Measurements from ENCODE around the gene TUBB6. TPM values are rescaled to one million over a fixed set of nuclear protein-coding genes. Genes with fewer than 3 reads are reported as not detected.

TUBB6 gene
- total and polyA plus RNA-seq, 12 donors, result 61.9 to 602 (median 92.1) TPM

GRCh38 chr18:12310762-12311161 is 2.7 kb downstream of the TUBB6 start:
- intact Hi-C loops (cut with DNase I), result loop anchor here in 1 of 10 donors (10.0 kb wide), 1 partner anchor 64 kb away; the partner anchor contains the start of gene AFG3L2
- WGBS, 2 donors, result 95% methylated on average over 6 of the region's 6 CpGs
- H3K4me1 ChIP-seq, result peaks cover 11 to 72% (median 58%) of the 10 kb centered on the region in 9 donors
- no peak for DNase-seq
- ATAC-seq, result no peak
- TF ChIP-seq, protein P1, sequence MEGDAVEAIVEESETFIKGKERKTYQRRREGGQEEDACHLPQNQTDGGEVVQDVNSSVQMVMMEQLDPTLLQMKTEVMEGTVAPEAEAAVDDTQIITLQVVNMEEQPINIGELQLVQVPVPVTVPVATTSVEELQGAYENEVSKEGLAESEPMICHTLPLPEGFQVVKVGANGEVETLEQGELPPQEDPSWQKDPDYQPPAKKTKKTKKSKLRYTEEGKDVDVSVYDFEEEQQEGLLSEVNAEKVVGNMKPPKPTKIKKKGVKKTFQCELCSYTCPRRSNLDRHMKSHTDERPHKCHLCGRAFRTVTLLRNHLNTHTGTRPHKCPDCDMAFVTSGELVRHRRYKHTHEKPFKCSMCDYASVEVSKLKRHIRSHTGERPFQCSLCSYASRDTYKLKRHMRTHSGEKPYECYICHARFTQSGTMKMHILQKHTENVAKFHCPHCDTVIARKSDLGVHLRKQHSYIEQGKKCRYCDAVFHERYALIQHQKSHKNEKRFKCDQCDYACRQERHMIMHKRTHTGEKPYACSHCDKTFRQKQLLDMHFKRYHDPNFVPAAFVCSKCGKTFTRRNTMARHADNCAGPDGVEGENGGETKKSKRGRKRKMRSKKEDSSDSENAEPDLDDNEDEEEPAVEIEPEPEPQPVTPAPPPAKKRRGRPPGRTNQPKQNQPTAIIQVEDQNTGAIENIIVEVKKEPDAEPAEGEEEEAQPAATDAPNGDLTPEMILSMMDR (IDR thresholded peaks at IDR 0.05), result no peak
- H3K9me3 ChIP-seq, result peaks cover 0 to 13% (median 7%) of the 10 kb centered on the region in 11 donors
- peaks cover 0 to 28% (median 0%) of the 10 kb centered on the region in 7 donors for H3K27me3 ChIP-seq
- peak overlapping the region in 1 of 10 donors; percentile 81 for H3K4me3 ChIP-seq
- peak overlapping the region in 3 of 10 donors; percentile 20 to 99 (median 98) for H3K27ac ChIP-seq
- peaks cover 0 to 62% (median 27%) of the 10 kb centered on the region in 9 donors for H3K36me3 ChIP-seq

DNA sequence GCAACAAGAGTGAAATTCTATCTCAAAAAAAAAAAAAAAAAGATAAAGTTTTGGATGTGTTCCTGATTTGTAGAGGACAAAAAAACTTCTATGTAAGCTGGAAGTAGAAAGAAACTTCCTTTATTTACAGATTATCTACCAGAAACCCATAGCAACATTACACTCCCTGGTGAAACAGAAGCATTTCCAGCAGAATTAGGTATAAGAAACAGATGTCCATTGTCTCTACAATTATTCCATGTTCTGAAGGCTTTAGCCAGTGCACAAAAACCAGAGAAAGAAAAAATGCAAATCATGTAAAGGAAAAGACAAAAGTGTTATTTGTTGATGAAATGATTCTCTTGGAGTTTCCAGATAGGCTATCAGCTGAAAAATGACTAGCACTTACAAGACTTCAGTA is 4.9 kb downstream of the TUBB6 start:
- TF ChIP-seq, protein P1 (IDR thresholded peaks at IDR 0.05), result no peak
- peaks cover 0 to 13% (median 7%) of the 10 kb centered on the region in 11 donors for H3K9me3 ChIP-seq

GRCh38 chr18:12313530-12314245 is 5.6 kb downstream of the TUBB6 start:
- DNase-seq, result no peak
- TF ChIP-seq, protein P1 (IDR thresholded peaks at IDR 0.05), result no peak
- H3K27ac ChIP-seq, result peak overlapping the region in 6 of 10 donors; percentile 1 to 86 (median 52)

More for the DNA sequence above, 4.9 kb downstream of the TUBB6 start:
- Histone ChIP-seq H3K4me3 (no peak overlapping the region), H3K27me3 (peaks cover 0 to 7% (median 0%) of the 10 kb centered on the region in 7 donors), H3K4me1 (peaks cover 16 to 76% (median 66%) of the 10 kb centered on the region in 9 donors), H3K27ac (peak overlapping the region in 5 of 10 donors; percentile 5 to 86 (median 68)), H3K36me3 (peaks cover 0 to 80% (median 29%) of the 10 kb centered on the region in 9 donors)
- ATAC-seq (no peak), DNase-seq (no peak)
- intact Hi-C loops (cut with DNase I), result loop anchor here in 1 of 10 donors (10.0 kb wide), 1 partner anchor 62 kb away; the partner anchor contains the start of gene AFG3L2

GRCh38 chr18:12314591-12315305 is 6.7 kb downstream of the TUBB6 start:
- no peak for ATAC-seq
- peaks cover 0 to 93% (median 29%) of the 10 kb centered on the region in 9 donors for H3K36me3 ChIP-seq
- H3K4me1 ChIP-seq, result peaks cover 15 to 77% (median 66%) of the 10 kb centered on the region in 9 donors
- H3K27ac ChIP-seq, result peak overlapping the region in 8 of 10 donors; percentile 1 to 86 (median 48)
- no peaks in the 10 kb centered on the region for H3K27me3 ChIP-seq
- DNase-seq, result no peak
- H3K9me3 ChIP-seq, result peaks cover 0 to 13% (median 7%) of the 10 kb centered on the region in 11 donors
- intact Hi-C loops (cut with DNase I), result loop anchor here in 1 of 10 donors (10.0 kb wide), 1 partner anchor 60 kb away; the partner anchor contains the start of gene AFG3L2
- H3K4me3 ChIP-seq, result no peak overlapping the region
- TF ChIP-seq, protein P1 (IDR thresholded peaks at IDR 0.05), result no peak
- WGBS, 2 donors, result 79 to 92% methylated on average over 1 of the region's 1 CpG

More at GRCh38 chr18:12313530-12314245, 5.6 kb downstream of the TUBB6 start:
- Histone ChIP-seq H3K4me3 (no peak overlapping the region), H3K9me3 (peaks cover 0 to 13% (median 7%) of the 10 kb centered on the region in 11 donors), H3K36me3 (peaks cover 0 to 87% (median 29%) of the 10 kb centered on the region in 9 donors), H3K27me3 (peaks cover 0 to 1% (median 0%) of the 10 kb centered on the region in 7 donors), H3K4me1 (peaks cover 20 to 83% (median 73%) of the 10 kb centered on the region in 9 donors)
- intact Hi-C loops (cut with DNase I), result loop anchor here in 1 of 10 donors (10.0 kb wide), 1 partner anchor 61 kb away; the partner anchor contains the start of gene AFG3L2
- 82 to 87% methylated on average over 5 of the region's 5 CpGs for WGBS, 2 donors
- ATAC-seq, result no peak

Measured in heart right ventricle (tissue), 16 donors.